NOMO-1 treated with dmso at 0.1 percent for 144 hours (cell line): Measurements from ENCODE around the gene PRKAA2.

Experiments
- DNase-seq: peaks from one replicate; lab custom pipeline; 2025; ENCODE audit not compliant: unreplicated experiment; lab: John Stamatoyannopoulos, UW

PRKAA2 gene

GRCh38 chr1:56712150-56712549 is 67.0 kb downstream of the PRKAA2 start:
- no peak for DNase-seq

- DNase-seq, result no peak
Observed at GRCh38 chr1:56713112-56713511, 68.0 kb downstream of the PRKAA2 start.

DNA sequence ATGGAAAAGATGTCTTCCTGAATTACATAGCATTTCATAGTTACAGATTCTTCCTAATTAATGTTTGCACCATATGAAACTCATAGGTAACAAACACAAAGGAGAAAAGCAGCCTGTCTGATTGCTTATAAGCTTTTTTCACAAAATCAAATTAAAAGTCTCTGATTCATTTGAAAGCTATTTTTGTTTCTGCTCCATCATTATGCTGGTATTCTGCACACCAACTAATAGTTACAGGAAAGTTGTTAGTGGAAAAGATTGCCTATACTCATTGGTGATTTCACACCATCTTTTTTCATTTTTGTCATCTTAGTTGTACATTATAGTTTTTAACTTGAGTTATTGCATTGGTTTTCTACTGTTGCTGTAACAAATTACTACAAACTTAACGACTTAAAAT is 70.0 kb downstream of the PRKAA2 start:
- DNase-seq, result no peak

- DNase-seq, result no peak
Observed at GRCh38 chr1:56719171-56719570, 74.1 kb downstream of the PRKAA2 start.

- DNase-seq, result no peak
Observed at GRCh38 chr1:56726706-56727105, 81.6 kb downstream of the PRKAA2 start.

GRCh38 chr1:56728964-56729363 is 83.8 kb downstream of the PRKAA2 start:
- no peak for DNase-seq

- DNase-seq, result no peak
Observed at GRCh38 chr1:56745231-56745630, 100.1 kb downstream of the PRKAA2 start.

- no peak for DNase-seq
Observed at GRCh38 chr1:56754708-56755479, 109.8 kb downstream of the PRKAA2 start.

- DNase-seq, result no peak
Observed at GRCh38 chr1:56755911-56756310, 110.8 kb downstream of the PRKAA2 start.

DNA sequence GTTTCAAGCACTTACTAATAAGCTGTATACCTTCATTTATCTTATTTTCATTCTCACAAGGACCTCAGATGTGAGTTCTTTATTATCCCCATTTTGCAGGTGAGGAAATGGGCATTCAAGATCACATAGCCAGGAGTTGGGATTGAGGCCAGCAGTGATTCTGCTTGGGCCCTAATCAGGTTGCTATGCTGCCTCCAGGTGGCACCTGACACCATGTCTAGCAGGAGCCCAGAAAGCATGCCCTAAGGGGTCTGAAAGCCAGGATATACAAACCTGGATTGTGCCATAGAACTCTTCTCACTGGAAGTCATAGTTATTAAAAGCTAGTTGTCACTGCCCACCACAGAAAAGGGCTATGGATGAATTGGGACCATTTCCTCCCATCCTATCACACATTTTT is 113.0 kb downstream of the PRKAA2 start:
- DNase-seq, result no peak

GRCh38 chr1:56758794-56759193 is 113.7 kb downstream of the PRKAA2 start:
- DNase-seq, result no peak
